H9 (cell line): ENCODE measurements around the gene PRSS21. TPM values are rescaled to one million over a fixed set of nuclear protein-coding genes. Genes with fewer than 3 reads are reported as not detected.

ENCODE experiments used
- DNase-seq: peaks from one replicate; pipeline ENCODE4 v3.0.0-alpha.2; 2017
- H2AFZ ChIP-seq: one replicate; pipeline ENCODE4 v1.6.1; 2013; ENCODE audit warnings: mild to moderate bottlenecking, low read length, control low read depth, moderate library complexity
- H2AK5ac ChIP-seq: 2 replicates; pipeline ENCODE4 v1.6.1; 2013; ENCODE audit warnings: low read length, control low read depth, mixed read lengths; ENCODE audit not compliant: insufficient read length
- H2BK120ac ChIP-seq: one replicate; pipeline ENCODE4 v1.6.1; 2013; ENCODE audit warnings: low read depth, mild to moderate bottlenecking, low read length, control low read depth, inconsistent platforms; ENCODE audit not compliant: poor library complexity, severe bottlenecking
- H2BK12ac ChIP-seq: 2 replicates; pipeline ENCODE4 v1.6.1; 2013; ENCODE audit warnings: low read length, control low read depth, mixed read lengths, low read depth; ENCODE audit not compliant: insufficient read length
- H2BK15ac ChIP-seq: 2 replicates; pipeline ENCODE4 v1.6.1; 2013; ENCODE audit warnings: low read depth, low read length, control low read depth
- H2BK20ac ChIP-seq: one replicate; pipeline ENCODE4 v1.6.1; 2013; ENCODE audit warnings: low read depth, mild to moderate bottlenecking, low read length, control low read depth, inconsistent platforms; ENCODE audit not compliant: poor library complexity, severe bottlenecking
- H2BK5ac ChIP-seq: 2 replicates; pipeline ENCODE4 v1.6.1; 2013; ENCODE audit warnings: low read length, control low read depth, mixed read lengths; ENCODE audit not compliant: insufficient read length
- H3K14ac ChIP-seq: 2 replicates; pipeline ENCODE4 v1.6.1; 2013; ENCODE audit warnings: low read length, control low read depth; ENCODE audit not compliant: insufficient read depth
- H3K18ac ChIP-seq: 2 replicates; pipeline ENCODE4 v1.6.1; 2013; ENCODE audit warnings: low read depth, mild to moderate bottlenecking, mixed read lengths, low read length, control low read depth; ENCODE audit not compliant: insufficient read length
- H3K23ac ChIP-seq: 2 replicates; pipeline ENCODE4 v1.6.1; 2013; ENCODE audit warnings: low read length, control low read depth, mixed read lengths, low read depth; ENCODE audit not compliant: insufficient read length
- H3K23me2 ChIP-seq: 2 replicates; pipeline ENCODE4 v1.6.1; 2013; ENCODE audit warnings: low read depth, mild to moderate bottlenecking, mixed read lengths, low read length, control low read depth; ENCODE audit not compliant: insufficient read length, poor library complexity, severe bottlenecking
- H3K27ac ChIP-seq: 2 replicates; pipeline ENCODE4 v1.5.1; 2013; ENCODE audit warnings: low read length, control low read depth, mixed read lengths, low read depth; ENCODE audit not compliant: insufficient read length
- H3K27me3 ChIP-seq: 2 replicates; pipeline ENCODE4 v1.6.1; 2013; ENCODE audit warnings: low read length, control low read depth, inconsistent platforms; ENCODE audit not compliant: insufficient read depth
- H3K4ac ChIP-seq: 2 replicates; pipeline ENCODE4 v1.6.1; 2013; ENCODE audit warnings: low read depth, mild to moderate bottlenecking, control low read depth, inconsistent platforms, low read length, moderate library complexity
- H3K4me1 ChIP-seq: 2 replicates; pipeline ENCODE4 v1.6.1; 2013; ENCODE audit warnings: low read length, control low read depth, inconsistent platforms; ENCODE audit not compliant: insufficient read depth
- H3K4me2 ChIP-seq: 2 replicates; pipeline ENCODE4 v1.6.1; 2013; ENCODE audit warnings: low read length, control low read depth, mixed read lengths; ENCODE audit not compliant: insufficient read length, insufficient read depth
- H3K56ac ChIP-seq: 2 replicates; pipeline ENCODE4 v1.6.1; 2013; ENCODE audit warnings: low read depth, mild to moderate bottlenecking, mixed read lengths, low read length, control low read depth; ENCODE audit not compliant: insufficient read length
- H3K79me1 ChIP-seq: 2 replicates; pipeline ENCODE4 v1.6.1; 2013; ENCODE audit warnings: low read depth, mild to moderate bottlenecking, moderate library complexity, low read length, control low read depth, inconsistent platforms; ENCODE audit not compliant: insufficient read depth, poor library complexity, severe bottlenecking
- H3K79me2 ChIP-seq: 2 replicates; pipeline ENCODE4 v1.6.1; 2013; ENCODE audit warnings: low read length, control low read depth, inconsistent platforms; ENCODE audit not compliant: insufficient read depth
- H3K9ac ChIP-seq: 2 replicates; pipeline ENCODE4 v1.6.1; 2013; ENCODE audit warnings: low read length, control low read depth, mixed read lengths; ENCODE audit not compliant: insufficient read length; ENCODE audit errors: extremely low read depth
- H3K9me3 ChIP-seq: one replicate; pipeline ENCODE4 v1.6.1; 2013; ENCODE audit warnings: low read depth, low read length, inconsistent platforms; ENCODE audit not compliant: control insufficient read depth
- H3T11ph ChIP-seq: one replicate; pipeline ENCODE4 v1.6.1; 2013; ENCODE audit warnings: mild to moderate bottlenecking, low read length, control low read depth, inconsistent platforms
- H4K20me1 ChIP-seq: one replicate; pipeline ENCODE4 v1.6.1; 2013; ENCODE audit not compliant: control insufficient read depth, insufficient read length, insufficient read depth
- H4K5ac ChIP-seq: 2 replicates; pipeline ENCODE4 v1.6.1; 2013; ENCODE audit warnings: low read depth, mild to moderate bottlenecking, mixed read lengths, low read length, control low read depth; ENCODE audit not compliant: insufficient read length
- H4K8ac ChIP-seq: replicated peaks from 2 replicates; pipeline ENCODE4 v1.6.1; 2013; ENCODE audit warnings: low read length, control low read depth, mixed read lengths, low read depth; ENCODE audit not compliant: insufficient read length
- H4K91ac ChIP-seq: 2 replicates; pipeline ENCODE4 v1.6.1; 2013; ENCODE audit warnings: low read depth, mild to moderate bottlenecking, moderate library complexity, mixed read lengths, low read length, control low read depth; ENCODE audit not compliant: insufficient read length
- H3K27ac Mint-ChIP-seq, 3 experiments: 2 replicates in 2 of 3; 3 replicates in 1 of 3; pipeline ENCODE4 v1.8.0; 2020 to 2021; ENCODE audit warnings: mixed read lengths in 3 of 3, mild to moderate bottlenecking in 1 of 3, moderate library complexity in 1 of 3
- H3K27me3 Mint-ChIP-seq: 2 replicates; pipeline ENCODE4 v1.8.0; 2021; ENCODE audit warnings: low read depth, mild to moderate bottlenecking, moderate library complexity, mixed read lengths
- H3K36me3 Mint-ChIP-seq, 3 experiments: 2 replicates in 2 of 3; 3 replicates in 1 of 3; pipeline ENCODE4 v1.8.0; 2020 to 2021; ENCODE audit warnings: low read depth in 3 of 3, mixed read lengths in 3 of 3; ENCODE audit not compliant: insufficient read depth in 1 of 3
- H3K4me1 Mint-ChIP-seq, 2 experiments: 2 replicates each; pipeline ENCODE4 v1.8.0; 2020; ENCODE audit warnings: mixed read lengths in 2 of 2
- H3K4me3 Mint-ChIP-seq, 2 experiments: 2 replicates in 1 of 2; 3 replicates in 1 of 2; pipeline ENCODE4 v1.8.0; 2020 to 2021; ENCODE audit warnings: mild to moderate bottlenecking in 2 of 2, mixed read lengths in 2 of 2, moderate library complexity in 1 of 2
- H3K9me3 Mint-ChIP-seq, 2 experiments: 2 replicates in 1 of 2; 3 replicates in 1 of 2; pipeline ENCODE4 v1.8.0; 2020; ENCODE audit warnings: mild to moderate bottlenecking in 2 of 2, mixed read lengths in 2 of 2, moderate library complexity in 1 of 2
- CTCF ChIP-seq: fragments of 200-600 bp; sonication (generic); conservative IDR thresholded peaks from 3 replicates; pipeline ENCODE4 v1.8.0; 2021; ENCODE audit warnings: antibody characterized with exemption, mild to moderate bottlenecking
- WGBS: extraction: QIAGEN DNeasy Blood & Tissue Kit; methylation state at CpG from one replicate; pipeline ENCODE4 v1.1.7; 2013; ENCODE audit warnings: missing lambda C conversion rate, low lambda C conversion rate, mixed read lengths; ENCODE audit not compliant: insufficient read length; ENCODE audit errors: extremely low coverage; 5-methylcytosine and 5-hydroxymethylcytosine counted together
- total RNA-seq: library from RNA; stranded (reverse); gene quantifications from 2 replicates; pipeline ENCODE4 v1.2.1, GENCODE V29; 2021

PRSS21 gene
- total RNA-seq, 1 experiment from 2014 or later: not detected

- H3K27me3 ChIP-seq: peaks cover 3% of the 10 kb centered on the region; the same call in 1 of the 2 replicates
- H3K79me1 ChIP-seq: no peaks in the 10 kb centered on the region
- H3K79me2 ChIP-seq: no peaks in the 10 kb centered on the region
- Mint-ChIP-seq H3K27me3 (peaks cover 72% of the 10 kb centered on the region), H3K27ac (no peak overlapping the region), H3K36me3 (no peaks in the 10 kb centered on the region; a peak in 1 of 7 replicates), H3K9me3 (no peaks in the 10 kb centered on the region), H3K4me1 (0 out of 4 replicates have a peak, but pooled peaks cover 0 to 3% of the 10 kb centered on the region in 2 experiments), H3K4me3 (peak overlapping the region; percentile 79 to 83)
- no peak overlapping the region for H4K8ac ChIP-seq
- peak overlapping the region; percentile 48 for H3K4me2 ChIP-seq
- H2BK20ac ChIP-seq: no peak overlapping the region
- no peak overlapping the region for H2BK120ac ChIP-seq
- no peak overlapping the region for H3T11ph ChIP-seq
- no peak overlapping the region for H3K18ac ChIP-seq
- H2BK5ac ChIP-seq: no peak overlapping the region
- no peaks in the 10 kb centered on the region for H3K9me3 ChIP-seq
- no peaks in the 10 kb centered on the region for H4K20me1 ChIP-seq
- no peak overlapping the region for H2BK12ac ChIP-seq
- no peak for TF ChIP-seq CTCF
- no peak overlapping the region for H3K4ac ChIP-seq
- no peaks in the 10 kb centered on the region for H3K4me1 ChIP-seq
- H3K9ac ChIP-seq: no peak overlapping the region
- H2AFZ ChIP-seq: no peak overlapping the region
- no peak overlapping the region for H2BK15ac ChIP-seq
- H4K5ac ChIP-seq: no peak overlapping the region
- no peak overlapping the region for H4K91ac ChIP-seq
- no peak for DNase-seq
- no peak overlapping the region for H3K23ac ChIP-seq
- H3K14ac ChIP-seq: no peak overlapping the region
- no peak overlapping the region for H3K56ac ChIP-seq
- no peak overlapping the region for H2AK5ac ChIP-seq
- WGBS: no CpG with 5 or more reads among the region's 8 CpGs
- H3K27ac ChIP-seq: no peak overlapping the region
- H3K23me2 ChIP-seq: peaks cover 2% of the 10 kb centered on the region
These were observed 50.6 kb downstream of the PRSS21 start for GRCh38 chr16:2867661-2867986.
